Measurements from ENCODE around the gene SEPTIN8. TPM values are rescaled to one million over a fixed set of nuclear protein-coding genes. Genes with fewer than 3 reads are reported as not detected.

SEPTIN8 gene
- total RNA-seq, 4 donors from 2014 or later, result 5.2 to 7.9 (median 6.8) TPM

DNA sequence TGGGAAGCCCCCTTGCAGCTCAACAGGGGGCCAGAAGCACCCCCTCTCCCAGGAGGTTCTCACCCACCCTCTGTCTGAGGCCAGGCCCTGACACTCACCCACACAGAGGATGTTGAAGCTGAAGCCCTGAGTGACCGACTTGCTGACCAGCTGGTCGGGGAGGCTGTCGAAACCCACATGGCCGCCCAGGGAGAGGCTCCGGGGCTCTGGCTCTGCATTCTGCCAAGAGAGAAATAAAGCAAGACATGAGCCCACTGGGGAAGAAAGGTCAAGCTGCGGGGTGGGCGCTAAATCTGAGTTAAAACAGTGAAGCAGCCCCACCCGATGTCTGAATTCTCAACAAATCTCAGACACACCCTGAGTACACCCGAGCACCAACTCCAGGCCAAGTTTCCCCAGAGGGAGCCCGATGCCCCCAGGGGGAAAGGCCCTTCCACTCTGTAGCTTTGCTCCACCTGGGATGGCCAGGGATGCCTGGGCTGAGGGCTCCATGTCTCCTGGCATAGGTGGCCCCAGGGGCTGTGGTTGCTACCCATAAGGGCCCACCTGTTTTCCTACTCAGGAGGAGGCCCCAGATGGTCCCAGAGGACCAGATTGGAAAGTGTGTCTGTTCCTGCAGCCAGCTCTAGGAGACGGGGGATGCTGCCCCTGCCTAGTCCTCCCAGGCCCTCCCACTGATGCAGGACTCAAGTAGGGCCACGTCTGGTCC, 11.6 kb downstream of the SEPTIN8 start:
- H3K27me3 ChIP-seq, result no peaks in the 10 kb centered on the region

DNA sequence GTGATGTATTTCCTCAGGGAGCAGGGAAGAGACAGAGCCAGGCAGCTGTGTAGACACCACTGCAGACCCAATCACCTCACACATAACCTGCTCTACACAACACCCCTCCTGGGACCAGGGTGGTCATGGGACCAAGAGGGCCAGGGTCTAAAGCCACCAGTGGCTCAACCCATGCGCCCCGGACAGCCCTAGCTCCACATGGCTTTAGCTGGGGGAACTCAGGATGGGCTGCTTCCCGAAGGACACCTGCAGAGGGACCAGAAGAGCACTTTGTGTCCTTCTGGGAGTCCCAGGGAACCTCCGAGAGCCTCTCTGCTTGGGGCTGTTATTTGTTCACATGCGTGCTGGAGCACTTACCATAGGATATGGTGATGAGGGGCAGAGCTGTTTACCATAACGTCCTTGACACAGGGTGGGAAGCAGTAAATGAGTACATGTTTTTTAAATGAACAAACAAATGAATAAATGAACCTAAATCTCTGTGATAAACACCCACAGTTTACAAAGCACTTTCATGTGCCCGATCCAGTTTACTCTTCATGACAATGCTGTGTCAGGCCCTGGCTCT, 12.3 kb downstream of the SEPTIN8 start:
- TF ChIP-seq CTCF (IDR thresholded peaks at IDR 0.05 in 4 of 5, conservative IDR thresholded peaks at IDR 0.05 in 1 of 5), result no peak
- no peak for ATAC-seq
- no peak overlapping the region for H3K4me3 ChIP-seq
- H3K9me3 ChIP-seq, result no peaks in the 10 kb centered on the region
- DNase-seq, result no peak
- intact Hi-C loops (cut with DNase I; ENCODE audit: low total_unique reads) (no loop called here), in situ Hi-C loops (cut with MboI; ENCODE audit: low sequenced_read_pairs in 4 of 4) (no loop called here)
- H3K4me1 ChIP-seq, result peaks cover 7 to 10% of the 10 kb centered on the region in 2 donors
- peaks cover 0 to 19% of the 10 kb centered on the region in 2 donors for H3K36me3 ChIP-seq
- H3K27me3 ChIP-seq, result no peaks in the 10 kb centered on the region
- no peak overlapping the region for H3K27ac ChIP-seq

More for the DNA sequence above, 11.6 kb downstream of the SEPTIN8 start:
- intact Hi-C loops (cut with DNase I; ENCODE audit: low total_unique reads), result no loop called here
- Histone ChIP-seq H3K36me3 (peaks cover 0 to 19% of the 10 kb centered on the region in 2 donors), H3K4me3 (no peak overlapping the region), H3K9me3 (no peaks in the 10 kb centered on the region), H3K4me1 (peaks cover 8 to 10% of the 10 kb centered on the region in 2 donors), H3K27ac (no peak overlapping the region)
- DNase-seq (no peak), ATAC-seq (peak in 1 of 2 donors; percentile 47)
- TF ChIP-seq POLR2A (IDR thresholded peaks at IDR 0.05), result no peak
- in situ Hi-C loops (cut with MboI; ENCODE audit: low sequenced_read_pairs in 4 of 4), result no loop called here

- in situ Hi-C loops (cut with MboI; ENCODE audit: low sequenced_read_pairs in 4 of 4) (no loop called here), intact Hi-C loops (cut with DNase I; ENCODE audit: low total_unique reads) (no loop called here)
- TF ChIP-seq POLR2A (IDR thresholded peaks at IDR 0.05), result no peak
- no peak for TF ChIP-seq CTCF (IDR thresholded peaks at IDR 0.05 in 4 of 5, conservative IDR thresholded peaks at IDR 0.05 in 1 of 5)
- H3K27ac ChIP-seq, result no peak overlapping the region
- H3K9me3 ChIP-seq, result no peaks in the 10 kb centered on the region
- H3K4me1 ChIP-seq, result peaks cover 7 to 10% of the 10 kb centered on the region in 2 donors
- no peaks in the 10 kb centered on the region for H3K27me3 ChIP-seq
- H3K36me3 ChIP-seq, result peaks cover 0 to 19% of the 10 kb centered on the region in 2 donors
- no peak overlapping the region for H3K4me3 ChIP-seq
- ATAC-seq, result no peak
- no peak for DNase-seq
Observed at GRCh38 chr5:132764051-132764450, 13.0 kb downstream of the SEPTIN8 start.

- intact Hi-C loops (cut with DNase I; ENCODE audit: low total_unique reads) (no loop called here), in situ Hi-C loops (cut with MboI; ENCODE audit: low sequenced_read_pairs in 4 of 4) (no loop called here)
- no peaks in the 10 kb centered on the region for H3K27me3 ChIP-seq
- H3K9me3 ChIP-seq, result no peaks in the 10 kb centered on the region
- no peak overlapping the region for H3K4me3 ChIP-seq
- DNase-seq (no peak), ATAC-seq (no peak)
- peaks cover 7 to 10% of the 10 kb centered on the region in 2 donors for H3K4me1 ChIP-seq
- H3K36me3 ChIP-seq, result peaks cover 0 to 19% of the 10 kb centered on the region in 2 donors
- TF ChIP-seq POLR2A (IDR thresholded peaks at IDR 0.05) (no peak), CTCF (IDR thresholded peaks at IDR 0.05 in 4 of 5, conservative IDR thresholded peaks at IDR 0.05 in 1 of 5) (no peak)
- H3K27ac ChIP-seq, result no peak overlapping the region
Observed at GRCh38 chr5:132763181-132764036, 13.6 kb downstream of the SEPTIN8 start.
